Measurements from ENCODE around the gene PCDHGA12.
"Not testable (repeated sequence)": the region's sequence is repeated elsewhere in the genome, so short reads cannot be mapped to it uniquely, and the experiment has no call there.

Gene PCDHGA12

GRCh38 chr5:141409598-141410306 lies 20.6 kb upstream of the PCDHGA12 start:
- DNase-seq, result no peak

GRCh38 chr5:141411575-141411974 lies 18.7 kb upstream of the PCDHGA12 start:
- DNase-seq, result no peak

GRCh38 chr5:141412854-141413539 lies 17.3 kb upstream of the PCDHGA12 start, which contains the start of gene PCDHGA10:
TSS of gene PCDHGA10 (plus strand) at chr5:141412987. CDS start at chr5:141413176, 189 bp downstream.
- DNase-seq, result peak; percentile 68

- DNase-seq, result no peak
Measured at GRCh38 chr5:141413540-141414069, 16.7 kb upstream of the PCDHGA12 start.

- not testable (repeated sequence) for DNase-seq
Measured at GRCh38 chr5:141414548-141415274, 15.6 kb upstream of the PCDHGA12 start.

- not testable (repeated sequence) for DNase-seq
Measured at GRCh38 chr5:141415275-141415618, 15.1 kb upstream of the PCDHGA12 start.

GRCh38 chr5:141417494-141418172 lies 12.7 kb upstream of the PCDHGA12 start, which contains the start of gene PCDHGB7:
TSS of gene PCDHGB7 (plus strand) at chr5:141417677. CDS start at chr5:141417860, 183 bp downstream.
- peak; percentile 80 for DNase-seq

GRCh38 chr5:141419074-141419880 lies 11.0 kb upstream of the PCDHGA12 start:
- DNase-seq, result no peak

- peak; percentile 76 for DNase-seq
Measured at GRCh38 chr5:141420855-141421488, 9.3 kb upstream of the PCDHGA12 start, which contains the start of gene PCDHGA11. TSS of gene PCDHGA11 (plus strand) at chr5:141421051. CDS start at chr5:141421228, 177 bp downstream.

- no peak for DNase-seq
Measured at GRCh38 chr5:141421489-141421855, 8.8 kb upstream of the PCDHGA12 start.

- DNase-seq, result no peak
Measured at GRCh38 chr5:141422742-141423291, 7.5 kb upstream of the PCDHGA12 start.

- no peak for DNase-seq
Measured at GRCh38 chr5:141427783-141428426, 2.4 kb upstream of the PCDHGA12 start.

- DNase-seq, result no peak
Measured at GRCh38 chr5:141431286-141431685, 979 bp downstream of the PCDHGA12 start.

- DNase-seq, result not testable (repeated sequence)
Measured at GRCh38 chr5:141432308-141432707, 2.0 kb downstream of the PCDHGA12 start.

GRCh38 chr5:141432726-141433125 lies 2.4 kb downstream of the PCDHGA12 start:
- DNase-seq, result not testable (repeated sequence)

- DNase-seq, result no peak
Measured at GRCh38 chr5:141434006-141434405, 3.7 kb downstream of the PCDHGA12 start.

GRCh38 chr5:141437221-141437620 lies 6.9 kb downstream of the PCDHGA12 start:
- DNase-seq, result no peak

- DNase-seq, result no peak
Measured at GRCh38 chr5:141439411-141440141, 9.3 kb downstream of the PCDHGA12 start.

- no peak for DNase-seq
Measured at GRCh38 chr5:141440341-141440740, 10.0 kb downstream of the PCDHGA12 start.
